Neural cell (in vitro differentiated cells): ENCODE measurements around the gene DNAH1. TPM values are rescaled to one million over a fixed set of nuclear protein-coding genes. Genes with fewer than 3 reads are reported as not detected.

Source experiments
- H2AFZ ChIP-seq: fragments of 200-600, 300-800 bp; sonication (generic), shearing (Covaris generic); 2 replicates; pipeline ENCODE4 v1.6.0; 2014; ENCODE audit warnings: low read depth, mild to moderate bottlenecking, antibody characterized with exemption, low read length, moderate library complexity
- H3F3A ChIP-seq: fragments of 200-600 bp; shearing (Covaris generic); 2 replicates; pipeline ENCODE4 v1.6.1; 2016; ENCODE audit warnings: mild to moderate bottlenecking, moderate library complexity, mixed read lengths, antibody characterized with exemption, low read length; ENCODE audit not compliant: insufficient read depth, poor library complexity, severe bottlenecking
- H3K27ac ChIP-seq: fragments of 200-600, 300-800 bp; sonication (generic), shearing (Covaris generic); 2 replicates; pipeline ENCODE4 v1.5.1; 2014; ENCODE audit warnings: mild to moderate bottlenecking, low read length, moderate library complexity
- H3K27me3 ChIP-seq: fragments of 300-800, 200-600 bp; sonication (generic), shearing (Covaris generic); 2 replicates; pipeline ENCODE4 v1.6.0; 2014; ENCODE audit warnings: mild to moderate bottlenecking, low read depth, low read length, moderate library complexity; ENCODE audit not compliant: insufficient read depth
- H3K36me3 ChIP-seq: fragments of 300-800, 200-600 bp; sonication (generic), shearing (Covaris generic); 2 replicates; pipeline ENCODE4 v1.5.1; 2014; ENCODE audit warnings: mild to moderate bottlenecking, antibody characterized with exemption, low read length, moderate library complexity; ENCODE audit not compliant: insufficient read depth
- H3K4me2 ChIP-seq: fragments of 300-800, 200-600 bp; sonication (generic), shearing (Covaris generic); 2 replicates; pipeline ENCODE4 v1.6.0; 2014; ENCODE audit warnings: mild to moderate bottlenecking, low read length
- H3K4me3 ChIP-seq: fragments of 300-800, 200-600 bp; sonication (generic), shearing (Covaris generic); 2 replicates; pipeline ENCODE4 v1.5.1; 2014; ENCODE audit warnings: mild to moderate bottlenecking, low read length, moderate library complexity
- H3K79me2 ChIP-seq: fragments of 200-600 bp; shearing (Covaris generic); replicated peaks from 2 replicates; pipeline ENCODE4 v1.6.0; 2014; ENCODE audit warnings: mild to moderate bottlenecking, low read length, moderate library complexity; ENCODE audit not compliant: insufficient read depth
- H3K9ac ChIP-seq: fragments of 300-800, 200-600 bp; sonication (generic), shearing (Covaris generic); 2 replicates; pipeline ENCODE4 v1.6.1; 2016; ENCODE audit warnings: mild to moderate bottlenecking, low read length, mixed read lengths
- H3K9me2 ChIP-seq: fragments of 200-600 bp; shearing (Covaris generic); 2 replicates; pipeline ENCODE4 v1.6.1; 2016; ENCODE audit warnings: mild to moderate bottlenecking, low read length, mixed read lengths; ENCODE audit not compliant: insufficient read depth
- H3K9me3 ChIP-seq: fragments of 200-600, 300-800 bp; sonication (generic), shearing (Covaris generic); 2 replicates; pipeline ENCODE4 v1.6.1; 2016; ENCODE audit warnings: mild to moderate bottlenecking, mixed run types, low read length, moderate library complexity, mixed read lengths
- H4K20me1 ChIP-seq: fragments of 200-600 bp; shearing (Covaris generic); 2 replicates; pipeline ENCODE4 v1.6.1; 2016; ENCODE audit warnings: mild to moderate bottlenecking, mixed run types; ENCODE audit not compliant: insufficient read depth
- CTCF ChIP-seq: fragments of 450-650 bp; IDR thresholded peaks from 2 replicates; pipeline ENCODE4 v1.5.1; 2014; ENCODE audit warnings: antibody characterized with exemption, mild to moderate bottlenecking, moderate library complexity; ENCODE audit not compliant: poor library complexity, severe bottlenecking
- EP300 ChIP-seq: fragments of 450-650 bp; conservative IDR thresholded peaks from 2 replicates; pipeline ENCODE4 v1.6.1; 2014; ENCODE audit warnings: antibody characterized with exemption, mild to moderate bottlenecking, moderate library complexity; ENCODE audit not compliant: poor library complexity, severe bottlenecking
- EZH2 ChIP-seq: fragments of 200-600, 300-800 bp; shearing (Covaris generic), sonication (generic); IDR thresholded peaks from 2 replicates; pipeline ENCODE4 v1.6.1; 2014; ENCODE audit warnings: antibody characterized with exemption, low read length, borderline replicate concordance, mild to moderate bottlenecking; ENCODE audit not compliant: insufficient read depth, poor library complexity, severe bottlenecking
- MXI1 ChIP-seq: fragments of 450-650 bp; conservative IDR thresholded peaks from 2 replicates; pipeline ENCODE4 v1.6.1; 2014; ENCODE audit warnings: antibody characterized with exemption, mild to moderate bottlenecking; ENCODE audit not compliant: poor library complexity, severe bottlenecking
- POLR2AphosphoS5 ChIP-seq: IDR thresholded peaks from 2 replicates; pipeline ENCODE4 v1.6.1; 2012
- RAD21 ChIP-seq: fragments of 450-650 bp; conservative IDR thresholded peaks from 2 replicates; pipeline ENCODE4 v1.6.1; 2014; ENCODE audit warnings: antibody characterized with exemption, mild to moderate bottlenecking, moderate library complexity
- REST ChIP-seq: IDR thresholded peaks from 2 replicates; pipeline ENCODE4 v1.6.1; 2012; ENCODE audit warnings: borderline replicate concordance
- SMC3 ChIP-seq: fragments of 450-650 bp; conservative IDR thresholded peaks from 2 replicates; pipeline ENCODE4 v1.6.1; 2014; ENCODE audit warnings: antibody characterized with exemption, mild to moderate bottlenecking, moderate library complexity; ENCODE audit not compliant: poor library complexity
- TAF1 ChIP-seq: IDR thresholded peaks from 2 replicates; pipeline ENCODE4 v1.6.1; 2012; ENCODE audit warnings: low read depth
- polyA plus RNA-seq: library from polyadenylated mRNA; depleted of rRNA; stranded (reverse); fragments of >200 nt; gene quantifications from 2 replicates; pipeline ENCODE4 v1.2.3, GENCODE V29; 2014

Gene DNAH1
- polyA plus RNA-seq, 1 donor from 2014 or later = 5.4 TPM

- Histone ChIP-seq H3K9me2 (no peaks in the 10 kb centered on the region), H3F3A (no peaks in the 10 kb centered on the region), H3K27me3 (no peaks in the 10 kb centered on the region), H3K79me2 (no peaks in the 10 kb centered on the region), H3K9me3 (no peaks in the 10 kb centered on the region), H4K20me1 (no peaks in the 10 kb centered on the region), H2AFZ (no peak overlapping the region), H3K9ac (no peak overlapping the region), H3K4me2 (no peak overlapping the region), H3K36me3 (no peaks in the 10 kb centered on the region), H3K27ac (no peak overlapping the region), H3K4me3 (no peak overlapping the region)
- TF ChIP-seq POLR2AphosphoS5 (no peak), CTCF (no peak), TAF1 (no peak), RAD21 (no peak), EZH2 (no peak), SMC3 (no peak), REST (no peak), EP300 (no peak), MXI1 (no peak)
Observed at GRCh38 chr3:52347716-52348635, 31.9 kb downstream of the DNAH1 start.

- H3K4me3 ChIP-seq = no peak overlapping the region
- H3K79me2 ChIP-seq = no peaks in the 10 kb centered on the region
- H3K27me3 ChIP-seq = no peaks in the 10 kb centered on the region
- H3K9me2 ChIP-seq = no peaks in the 10 kb centered on the region
- H4K20me1 ChIP-seq = no peaks in the 10 kb centered on the region
- H3K9me3 ChIP-seq = no peaks in the 10 kb centered on the region
- no peak for TF ChIP-seq SMC3
- no peak for TF ChIP-seq POLR2AphosphoS5
- no peak for TF ChIP-seq EP300
- no peak for TF ChIP-seq REST
- TF ChIP-seq TAF1 = no peak
- no peak for TF ChIP-seq RAD21
- TF ChIP-seq CTCF = no peak
- no peak for TF ChIP-seq EZH2
- TF ChIP-seq MXI1 = no peak
- H3F3A ChIP-seq = no peaks in the 10 kb centered on the region
- no peak overlapping the region for H3K9ac ChIP-seq
- H3K27ac ChIP-seq = no peak overlapping the region
- no peak overlapping the region for H3K4me2 ChIP-seq
- no peak overlapping the region for H2AFZ ChIP-seq
- H3K36me3 ChIP-seq = no peaks in the 10 kb centered on the region
Observed at GRCh38 chr3:52349131-52349530, 33.0 kb downstream of the DNAH1 start.
